GM10248 (cell line): Measurements from ENCODE around the gene ATP6AP2.
"Not testable (repeated sequence)": the region's sequence is repeated elsewhere in the genome, so short reads cannot be mapped to it uniquely, and the experiment has no call there.

ENCODE experiments used
- CTCF ChIA-PET: fragments of 300-600 bp; sonication (Branson Sonifier 250); formaldehyde crosslinking; extraction: SDS; loops from one replicate; lab custom pipeline; 2021; ENCODE audit warnings: antibody characterized with exemption; lab: Yijun Ruan, JAX
- POLR2A ChIA-PET: fragments of 350-650 bp; sonication (Branson Sonifier 250); formaldehyde crosslinking; extraction: SDS; loops from one replicate; lab custom pipeline; 2020; ENCODE audit warnings: antibody characterized with exemption; lab: Yijun Ruan, JAX
- DNase-seq: peaks from one replicate; pipeline ENCODE4 v3.0.0; 2012; ENCODE audit errors: extremely low spot score
- TF ChIP-seq, protein P1 (sequence below): IDR thresholded peaks from 2 replicates; pipeline ENCODE4 v1.5.1; 2012; ENCODE audit warnings: mild to moderate bottlenecking, low read depth; ENCODE audit errors: extremely low read depth, missing control alignments, control extremely low read depth

The ATP6AP2 gene

GRCh38 chrX:40581336-40581920 is 658 bp downstream of the ATP6AP2 start:
- POLR2A ChIA-PET: no interaction called here
- CTCF ChIA-PET: interaction anchor here (0.8 kb wide), 1 partner anchor 10 kb away, joined by 4 read pairs; no protein-coding TSS in a partner anchor
- TF ChIP-seq, protein P1, sequence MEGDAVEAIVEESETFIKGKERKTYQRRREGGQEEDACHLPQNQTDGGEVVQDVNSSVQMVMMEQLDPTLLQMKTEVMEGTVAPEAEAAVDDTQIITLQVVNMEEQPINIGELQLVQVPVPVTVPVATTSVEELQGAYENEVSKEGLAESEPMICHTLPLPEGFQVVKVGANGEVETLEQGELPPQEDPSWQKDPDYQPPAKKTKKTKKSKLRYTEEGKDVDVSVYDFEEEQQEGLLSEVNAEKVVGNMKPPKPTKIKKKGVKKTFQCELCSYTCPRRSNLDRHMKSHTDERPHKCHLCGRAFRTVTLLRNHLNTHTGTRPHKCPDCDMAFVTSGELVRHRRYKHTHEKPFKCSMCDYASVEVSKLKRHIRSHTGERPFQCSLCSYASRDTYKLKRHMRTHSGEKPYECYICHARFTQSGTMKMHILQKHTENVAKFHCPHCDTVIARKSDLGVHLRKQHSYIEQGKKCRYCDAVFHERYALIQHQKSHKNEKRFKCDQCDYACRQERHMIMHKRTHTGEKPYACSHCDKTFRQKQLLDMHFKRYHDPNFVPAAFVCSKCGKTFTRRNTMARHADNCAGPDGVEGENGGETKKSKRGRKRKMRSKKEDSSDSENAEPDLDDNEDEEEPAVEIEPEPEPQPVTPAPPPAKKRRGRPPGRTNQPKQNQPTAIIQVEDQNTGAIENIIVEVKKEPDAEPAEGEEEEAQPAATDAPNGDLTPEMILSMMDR: no peak
- no peak for DNase-seq

DNA sequence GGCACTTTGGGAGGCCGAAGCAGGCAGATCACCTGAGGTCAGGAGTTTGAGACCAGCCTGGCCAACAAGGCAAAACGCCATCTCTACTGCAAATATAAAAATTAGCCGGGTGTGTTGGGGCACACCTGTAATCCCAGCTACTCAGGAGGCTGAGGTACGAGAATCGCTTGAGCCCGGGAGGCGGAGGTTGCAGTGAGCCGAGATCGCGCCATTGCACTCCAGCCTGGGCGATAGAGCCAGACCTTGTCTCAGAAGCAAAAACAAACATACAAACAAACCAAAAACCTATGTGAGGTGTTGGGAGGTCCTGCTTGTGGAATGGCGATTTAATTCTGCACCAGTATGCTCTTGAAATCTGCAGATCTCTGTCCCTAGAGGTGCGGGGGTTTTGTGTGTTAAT is 1.4 kb downstream of the ATP6AP2 start:
- POLR2A ChIA-PET, DNase-seq, CTCF ChIA-PET: not testable (repeated sequence)

DNA sequence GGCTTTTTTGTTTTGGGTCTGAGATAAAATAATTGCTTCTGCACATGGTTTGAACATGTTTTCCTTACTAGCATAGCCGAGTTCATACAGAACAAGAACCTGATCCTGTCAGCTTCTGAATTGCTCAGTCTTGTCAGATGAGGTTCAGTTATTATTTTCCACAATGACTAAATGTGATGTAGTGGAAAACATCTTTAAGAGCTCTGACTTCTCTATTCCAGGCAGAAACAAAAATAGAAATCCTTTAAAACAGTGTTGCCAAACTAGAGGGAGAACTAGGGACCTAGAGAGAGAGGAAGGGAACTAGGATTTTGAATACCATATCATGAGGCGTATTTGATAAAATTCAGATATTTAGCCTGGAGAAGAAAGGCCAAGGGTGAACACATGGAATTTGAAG is 2.0 kb downstream of the ATP6AP2 start:
- CTCF ChIA-PET: no interaction called here
- POLR2A ChIA-PET: no interaction called here
- TF ChIP-seq, protein P1: no peak
- DNase-seq: no peak

DNA sequence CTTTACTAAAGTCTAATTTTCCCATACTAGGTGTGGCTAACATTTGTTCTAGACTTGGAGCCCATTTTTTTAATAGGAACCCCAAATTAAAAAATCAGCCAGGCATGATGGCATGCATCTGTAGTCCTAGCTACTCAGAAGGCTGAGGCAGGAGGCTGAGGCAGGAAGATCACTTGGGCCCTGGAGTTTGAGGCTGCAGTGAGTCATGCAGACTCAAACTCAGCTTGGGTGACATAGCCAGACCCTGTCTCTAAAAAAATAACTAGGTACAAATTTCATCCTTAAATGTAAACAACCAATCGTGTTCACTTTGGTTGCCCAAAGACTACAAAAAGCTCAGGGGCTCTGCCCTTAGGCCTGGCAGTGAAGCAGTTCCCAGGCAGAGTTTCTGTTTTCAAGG is 6.9 kb downstream of the ATP6AP2 start:
- CTCF ChIA-PET: interaction anchor here (1.0 kb wide), 1 partner anchor 16 kb away, joined by 4 read pairs; no protein-coding TSS in a partner anchor
- POLR2A ChIA-PET, DNase-seq: not testable (repeated sequence)

- CTCF ChIA-PET, POLR2A ChIA-PET: not testable (repeated sequence)
Observed at GRCh38 chrX:40589616-40590321, 9.0 kb downstream of the ATP6AP2 start.

GRCh38 chrX:40603446-40603845 is 22.7 kb downstream of the ATP6AP2 start:
- CTCF ChIA-PET: interaction anchor here (1.0 to 2.2 kb wide), 3 partner anchors 14 to 60 kb away, joined by 3 to 6 read pairs (median 4); no protein-coding TSS in a partner anchor
- TF ChIP-seq, protein P1: no peak
- DNase-seq: no peak
- POLR2A ChIA-PET: no interaction called here

More at GRCh38 chrX:40589616-40590321, 9.0 kb downstream of the ATP6AP2 start:
- not testable (repeated sequence) for DNase-seq

GRCh38 chrX:40607381-40607780 is 26.6 kb downstream of the ATP6AP2 start:
- POLR2A ChIA-PET: no interaction called here
- TF ChIP-seq, protein P1: no peak
- no peak for DNase-seq
- CTCF ChIA-PET: interaction anchor here (1.6 kb wide), 1 partner anchor 63 kb away, joined by 3 read pairs; no protein-coding TSS in a partner anchor

DNA sequence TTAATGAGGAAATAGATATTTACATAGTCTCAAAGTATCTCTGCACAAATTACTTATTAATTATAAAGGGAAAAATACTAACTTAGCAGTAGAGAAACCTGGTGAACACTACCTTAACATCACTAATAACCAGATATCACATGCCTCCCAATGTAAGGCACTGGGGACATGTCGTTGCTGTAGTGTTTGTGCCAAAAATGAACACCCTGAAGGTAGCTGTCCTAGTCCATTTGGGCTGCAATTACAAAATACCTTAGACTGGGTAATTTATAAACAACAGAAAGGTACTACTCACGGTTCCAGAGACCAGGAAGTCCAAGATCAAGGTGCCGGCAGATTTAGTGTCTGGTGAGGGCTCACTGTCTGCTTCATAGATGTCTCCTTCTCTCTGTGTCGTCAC is 31.7 kb downstream of the ATP6AP2 start:
- TF ChIP-seq, protein P1: no peak
- DNase-seq: no peak
- ChIA-PET CTCF (no interaction called here), POLR2A (no interaction called here)
